HG02610 (cell line): ENCODE data around the gene C1orf198.
A peak's percentile ranks its signal among the peaks of the same experiment; 100 is the strongest.

Experiments
- ATAC-seq: cut with Tn5 transposase; IDR thresholded peaks from one replicate; pipeline ENCODE4 v1.9.1; 2021; ENCODE audit warnings: mild to moderate bottlenecking, moderate library complexity; ENCODE audit not compliant: unreplicated experiment

The C1orf198 gene

GRCh38 chr1:230894032-230894431 lies 25.7 kb upstream of the C1orf198 start:
- ATAC-seq = no peak

- peak; percentile 75 for ATAC-seq
Observed at GRCh38 chr1:230892018-230892491, 23.7 kb upstream of the C1orf198 start.

- ATAC-seq = no peak
Observed at GRCh38 chr1:230891413-230891812, 23.1 kb upstream of the C1orf198 start.

- ATAC-seq = no peak
Observed at GRCh38 chr1:230884646-230885045, 16.3 kb upstream of the C1orf198 start.

- ATAC-seq = no peak
Observed at GRCh38 chr1:230883967-230884366, 15.6 kb upstream of the C1orf198 start.

- no peak for ATAC-seq
Observed at GRCh38 chr1:230879778-230880177, 11.5 kb upstream of the C1orf198 start.

GRCh38 chr1:230878591-230878990 lies 10.3 kb upstream of the C1orf198 start:
- no peak for ATAC-seq

GRCh38 chr1:230877924-230878590 lies 9.7 kb upstream of the C1orf198 start:
- ATAC-seq = no peak

GRCh38 chr1:230877146-230877923 lies 9.0 kb upstream of the C1orf198 start:
- no peak for ATAC-seq

- no peak for ATAC-seq
Observed at GRCh38 chr1:230876660-230877059, 8.3 kb upstream of the C1orf198 start.

- ATAC-seq = no peak
Observed at GRCh38 chr1:230875370-230875769, 7.0 kb upstream of the C1orf198 start.

- no peak for ATAC-seq
Observed at GRCh38 chr1:230870916-230871315, 2.6 kb upstream of the C1orf198 start.

GRCh38 chr1:230869500-230869899 lies 1.2 kb upstream of the C1orf198 start:
- no peak for ATAC-seq

- peak; percentile 28 for ATAC-seq
Observed at GRCh38 chr1:230868736-230869385, 540 bp upstream of the C1orf198 start.

GRCh38 chr1:230867101-230867902 lies 1.0 kb downstream of the C1orf198 start:
- no peak for ATAC-seq

- no peak for ATAC-seq
Observed at GRCh38 chr1:230866171-230867070, 1.9 kb downstream of the C1orf198 start.

- no peak for ATAC-seq
Observed at GRCh38 chr1:230865062-230865817, 3.1 kb downstream of the C1orf198 start.

- no peak for ATAC-seq
Observed at GRCh38 chr1:230864441-230864840, 3.9 kb downstream of the C1orf198 start.

- no peak for ATAC-seq
Observed at GRCh38 chr1:230863449-230863848, 4.9 kb downstream of the C1orf198 start.
